Suppressor macrophage treated with lipopolysaccharide for 1 hour (primary cell): ENCODE data around the gene CLCN7.

ENCODE experiments used
- DNase-seq, 3 donors: peaks; one replicate each; pipeline ENCODE4 v3.0.0-alpha.2; 2020 to 2022

Gene CLCN7

DNA sequence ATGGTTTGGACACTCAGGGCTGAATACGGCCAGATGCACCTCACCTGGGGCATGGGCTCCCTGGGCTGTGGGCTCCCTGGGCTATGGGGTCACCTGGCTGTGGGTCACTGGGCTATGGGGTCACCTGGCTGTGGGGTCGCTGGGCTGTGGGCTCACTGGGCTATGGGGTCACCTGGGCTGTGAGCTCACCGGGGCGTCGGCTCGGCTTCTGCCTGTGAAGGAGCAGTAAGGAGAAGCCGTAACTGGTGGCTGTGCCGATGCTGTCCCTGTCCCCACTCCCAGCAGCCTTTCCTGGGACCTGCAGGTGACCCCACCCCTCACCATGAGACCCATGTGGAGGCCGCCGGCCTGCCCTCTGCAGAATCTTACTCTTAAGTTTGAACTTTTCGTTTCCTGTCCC, 45.8 kb downstream of the CLCN7 start:
- no peak for DNase-seq

DNA sequence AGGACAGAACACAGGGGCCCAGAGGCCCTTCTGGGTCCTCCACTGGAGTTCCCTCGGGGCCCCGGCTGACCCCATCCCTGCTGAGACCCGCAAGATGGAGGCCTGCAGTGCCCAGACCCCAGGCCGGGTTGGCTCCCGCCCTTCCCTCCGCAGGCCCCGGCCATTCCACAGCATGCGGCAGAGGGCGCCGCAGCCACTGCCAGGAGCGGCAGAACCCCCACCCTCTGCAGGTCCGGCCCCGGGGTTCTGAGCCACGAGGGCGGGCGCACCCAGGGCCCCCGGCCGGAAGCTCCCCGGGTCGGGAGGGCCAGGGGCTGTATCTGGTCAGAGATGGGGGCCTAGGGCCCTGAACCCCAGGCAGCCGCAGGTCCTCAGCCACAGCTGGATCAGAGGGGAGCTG, 46.3 kb downstream of the CLCN7 start:
- DNase-seq, result peak; percentile 50 to 72 (median 67)

DNA sequence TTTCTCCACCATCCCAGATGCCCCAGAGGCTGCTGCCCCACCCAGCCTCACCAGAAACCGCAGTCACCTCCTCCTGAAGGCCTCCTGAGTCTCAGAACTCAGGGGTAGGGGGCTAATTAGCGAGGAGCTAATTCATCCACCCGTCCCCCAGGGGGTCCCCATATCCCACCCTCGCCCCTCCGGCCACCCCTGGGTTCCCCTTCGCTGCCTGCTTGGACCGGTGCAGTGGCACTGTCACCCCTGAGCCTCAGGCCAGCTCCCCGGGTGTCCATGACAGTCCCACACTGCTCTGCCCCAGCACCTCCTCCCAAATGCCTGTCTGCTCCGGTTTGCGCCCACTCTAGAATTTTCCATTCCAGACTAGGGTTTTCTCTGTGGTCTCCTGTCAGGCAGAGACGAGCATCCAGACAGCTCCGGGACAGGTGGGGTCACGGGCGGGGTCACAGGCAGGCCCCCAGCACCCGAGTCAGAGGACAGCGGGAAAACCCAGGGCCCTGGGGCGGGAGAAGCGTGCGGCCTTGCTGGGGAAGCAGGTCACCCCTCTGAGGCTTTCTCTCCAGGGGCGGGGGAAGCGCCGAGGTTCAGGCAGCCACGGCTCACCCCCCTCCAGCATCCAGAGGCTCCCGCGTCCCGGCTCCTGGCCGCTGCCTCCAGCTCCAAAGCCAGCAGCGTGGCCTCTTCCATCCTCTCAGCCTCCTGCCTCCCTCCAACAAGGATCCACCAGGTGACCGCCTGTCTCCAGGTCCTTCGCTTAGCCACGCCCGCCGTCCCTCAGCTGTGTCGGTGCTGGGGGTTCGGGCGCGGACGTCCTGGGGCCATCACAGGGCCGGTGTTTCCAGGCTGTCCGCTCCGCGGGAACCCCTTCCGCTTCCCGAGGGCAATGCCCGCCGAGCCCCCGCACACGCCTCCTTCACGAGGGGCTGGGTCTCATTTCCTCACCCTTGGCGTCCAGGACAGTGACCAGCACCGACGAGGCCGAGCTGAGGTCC, 47.1 kb downstream of the CLCN7 start:
- DNase-seq, result no peak

DNA sequence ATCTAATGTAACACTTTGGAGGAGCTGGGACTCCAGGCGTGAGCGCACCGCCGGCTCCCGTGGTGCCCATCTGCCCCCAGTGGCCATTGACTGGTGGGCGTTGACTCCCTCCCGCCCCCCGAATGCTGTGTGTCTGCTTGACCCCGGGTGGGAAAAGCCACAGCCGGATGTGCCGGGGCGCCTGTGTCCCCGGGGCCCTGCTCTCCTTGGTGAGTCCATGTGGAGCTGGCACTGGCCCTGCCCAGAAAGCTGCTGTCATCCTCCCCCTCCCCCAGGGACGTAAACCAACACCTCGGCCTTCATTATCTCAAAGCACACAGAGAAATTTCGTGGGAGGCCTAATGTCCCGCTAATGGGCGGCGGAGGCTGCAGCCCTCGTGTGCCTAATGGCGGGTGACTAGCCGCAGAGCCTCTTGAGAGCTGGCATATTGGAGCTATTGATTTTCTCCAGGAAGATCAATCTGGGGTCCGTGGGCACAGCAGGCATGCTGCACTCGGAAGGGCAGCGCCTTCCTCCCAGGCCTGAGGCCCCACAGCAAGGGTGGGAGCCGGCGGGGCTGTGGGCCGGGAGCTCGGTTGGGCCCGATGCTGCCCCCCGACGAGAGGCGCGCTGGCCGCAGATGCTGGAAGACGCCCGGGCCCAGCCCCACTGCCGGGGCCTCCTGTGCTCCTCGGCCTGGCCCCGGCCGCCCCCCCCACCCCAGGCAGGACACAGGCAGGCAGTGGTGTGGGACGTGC, 47.9 kb downstream of the CLCN7 start:
- DNase-seq, result no peak

DNA sequence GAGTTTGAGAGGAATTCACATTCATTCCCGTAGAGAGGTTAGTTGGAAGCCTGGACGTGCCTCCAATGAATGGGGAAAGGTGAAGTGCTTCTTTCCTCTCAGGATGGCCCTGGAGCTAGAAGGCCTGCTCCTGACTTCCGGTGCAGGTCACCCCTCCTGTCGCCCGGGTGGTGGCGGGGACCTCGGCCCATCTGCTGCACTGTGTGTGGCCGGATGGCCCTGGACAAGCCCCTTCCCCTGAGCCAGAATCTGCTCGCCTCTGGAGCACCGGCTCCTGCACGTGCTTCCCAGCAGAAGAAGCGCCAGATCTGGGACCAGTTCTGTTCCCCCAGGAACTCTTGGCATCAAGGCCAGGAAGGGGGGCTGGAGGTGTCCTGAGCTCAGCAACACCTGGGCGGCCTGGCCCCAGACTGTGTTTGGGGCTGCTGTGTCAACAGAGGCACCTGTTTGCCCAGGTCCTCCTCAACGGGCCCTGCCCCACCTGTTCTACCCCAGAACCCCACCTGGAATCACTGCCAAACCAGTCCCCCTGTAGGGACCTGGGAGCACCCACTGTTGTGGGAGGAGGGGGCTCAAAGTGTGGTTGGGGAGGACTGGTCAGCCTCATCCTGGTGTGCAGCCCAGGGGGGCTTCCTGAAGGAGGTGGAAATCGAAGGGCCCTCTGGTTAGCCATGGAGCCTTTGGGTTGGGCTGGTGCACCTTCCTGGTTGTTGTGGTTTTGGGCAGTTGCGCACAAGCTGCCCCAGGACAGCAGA, 49.0 kb downstream of the CLCN7 start:
- no peak for DNase-seq

DNA sequence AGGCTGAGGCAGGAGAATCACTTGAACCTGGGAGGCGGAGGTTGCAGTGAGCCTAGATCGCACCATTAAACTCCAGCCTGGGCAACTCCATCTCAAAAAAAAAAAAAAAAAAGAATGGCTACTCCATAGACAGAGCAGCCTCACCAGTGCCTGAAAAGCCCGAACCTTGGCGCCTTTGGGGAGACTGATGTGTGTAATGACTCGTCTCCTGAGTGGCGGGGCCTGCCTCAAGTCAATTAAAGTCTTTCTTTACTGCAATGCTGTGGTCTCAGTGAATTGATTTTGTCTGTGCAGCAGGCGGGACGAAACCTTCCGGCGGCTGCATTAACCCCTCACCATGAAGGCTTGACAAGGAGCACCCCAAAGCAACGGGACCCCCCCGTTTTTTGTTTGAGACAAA, 50.8 kb downstream of the CLCN7 start:
- DNase-seq, result no peak

DNA sequence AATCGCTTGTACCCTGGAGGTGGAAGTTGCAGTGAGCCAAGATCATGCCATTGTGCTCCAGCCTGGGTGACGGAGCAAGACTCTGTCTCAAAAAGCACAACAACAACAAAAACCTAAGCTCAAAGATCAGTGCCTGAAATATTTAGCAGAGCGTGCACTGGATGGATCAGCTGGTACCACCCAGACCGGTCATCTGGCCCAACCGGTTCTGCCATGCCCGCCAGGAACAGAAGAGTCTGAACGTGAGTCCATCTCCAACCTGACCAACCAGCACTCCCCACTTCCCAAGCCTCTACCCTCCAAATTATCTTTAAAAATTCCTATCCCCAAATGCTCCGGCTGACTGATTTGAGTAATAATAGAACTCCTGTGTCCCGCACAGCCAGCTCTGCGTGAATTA, 52.8 kb downstream of the CLCN7 start:
- DNase-seq, result no peak

DNA sequence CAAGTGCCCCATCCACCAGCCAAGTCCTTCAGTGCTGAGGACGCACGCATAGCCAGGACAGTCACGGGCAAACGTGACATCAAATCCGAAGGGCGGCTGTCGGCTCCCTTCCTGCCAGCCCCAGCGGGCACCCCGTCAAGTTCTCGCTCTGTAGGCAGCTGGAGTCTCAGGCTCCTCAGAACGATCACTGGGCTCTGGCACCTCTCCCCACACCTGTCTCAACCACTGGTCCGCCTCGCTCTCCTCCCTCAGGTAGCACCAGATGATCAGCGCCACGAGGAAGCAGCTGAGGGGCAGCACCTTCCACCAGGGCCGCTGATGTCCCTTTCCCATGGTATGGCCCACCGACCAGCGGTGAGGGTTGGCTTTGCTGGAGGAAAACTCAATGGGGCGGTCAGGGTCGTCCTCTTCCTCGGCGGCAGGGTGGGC, 54.7 kb downstream of the CLCN7 start:
- DNase-seq, result no peak

DNA sequence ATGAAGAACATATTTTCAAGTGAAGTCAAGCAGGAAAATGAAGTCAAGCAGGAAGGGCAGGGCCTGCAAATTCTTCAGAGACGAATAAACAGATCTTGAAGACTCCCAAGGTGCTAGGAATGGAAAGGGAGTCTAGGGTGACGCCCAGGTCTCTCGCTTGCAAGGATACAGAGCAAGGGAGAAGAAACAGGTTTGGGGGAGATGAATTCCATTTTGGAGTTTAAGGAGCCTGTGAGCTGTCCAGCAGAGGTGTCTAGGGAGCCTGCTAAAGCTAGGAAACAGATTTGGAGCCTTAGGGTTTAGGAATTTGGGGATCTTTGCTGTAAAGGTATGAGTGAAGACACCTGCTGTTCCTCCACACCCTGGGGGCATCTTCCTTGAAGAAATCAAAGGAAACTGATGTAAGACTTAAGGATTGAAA, 58.3 kb downstream of the CLCN7 start:
- DNase-seq, result no peak

DNA sequence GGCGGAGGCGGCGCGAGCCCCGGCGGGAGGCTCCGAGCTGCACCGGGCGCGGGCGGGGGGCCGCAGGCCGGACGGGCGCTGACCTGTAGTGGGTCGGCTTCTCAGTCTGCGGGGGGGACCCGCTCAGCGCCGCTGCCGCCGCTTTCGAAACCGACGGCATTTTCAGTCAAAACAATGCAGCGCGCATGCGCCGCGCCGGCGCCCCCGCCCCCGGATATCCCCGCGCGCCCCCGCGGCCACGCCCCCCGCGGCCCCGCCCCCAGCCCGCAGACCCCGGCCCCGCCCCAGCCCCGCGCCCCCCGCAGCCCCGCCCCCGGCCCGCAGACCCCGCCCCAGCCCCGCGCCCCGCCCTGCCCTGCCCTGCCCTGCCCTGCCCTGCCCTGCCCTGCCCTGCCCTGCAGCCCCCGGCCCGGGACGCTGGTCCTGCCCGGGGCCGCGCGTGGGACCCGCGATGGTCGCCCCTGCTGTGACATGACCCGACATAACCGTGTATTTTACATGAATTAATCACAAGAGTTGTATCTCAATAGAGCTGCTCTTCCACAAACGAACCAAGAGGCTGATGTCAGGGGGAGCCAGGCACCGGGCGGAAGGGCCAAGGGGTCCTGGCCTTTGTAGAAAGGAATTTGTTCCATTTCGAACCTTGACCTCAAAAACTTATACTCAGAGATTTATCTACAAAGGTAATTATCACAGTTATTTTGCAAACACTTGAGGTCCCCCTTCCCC, 60.1 kb downstream of the CLCN7 start, which contains the start of gene UNKL:
TSS of gene UNKL (minus strand) at position 173 of the 729 bp plus-strand sequence. CDS start at position 160, 13 bp downstream.
- DNase-seq, result peak; percentile 76 to 91 (median 78)

DNA sequence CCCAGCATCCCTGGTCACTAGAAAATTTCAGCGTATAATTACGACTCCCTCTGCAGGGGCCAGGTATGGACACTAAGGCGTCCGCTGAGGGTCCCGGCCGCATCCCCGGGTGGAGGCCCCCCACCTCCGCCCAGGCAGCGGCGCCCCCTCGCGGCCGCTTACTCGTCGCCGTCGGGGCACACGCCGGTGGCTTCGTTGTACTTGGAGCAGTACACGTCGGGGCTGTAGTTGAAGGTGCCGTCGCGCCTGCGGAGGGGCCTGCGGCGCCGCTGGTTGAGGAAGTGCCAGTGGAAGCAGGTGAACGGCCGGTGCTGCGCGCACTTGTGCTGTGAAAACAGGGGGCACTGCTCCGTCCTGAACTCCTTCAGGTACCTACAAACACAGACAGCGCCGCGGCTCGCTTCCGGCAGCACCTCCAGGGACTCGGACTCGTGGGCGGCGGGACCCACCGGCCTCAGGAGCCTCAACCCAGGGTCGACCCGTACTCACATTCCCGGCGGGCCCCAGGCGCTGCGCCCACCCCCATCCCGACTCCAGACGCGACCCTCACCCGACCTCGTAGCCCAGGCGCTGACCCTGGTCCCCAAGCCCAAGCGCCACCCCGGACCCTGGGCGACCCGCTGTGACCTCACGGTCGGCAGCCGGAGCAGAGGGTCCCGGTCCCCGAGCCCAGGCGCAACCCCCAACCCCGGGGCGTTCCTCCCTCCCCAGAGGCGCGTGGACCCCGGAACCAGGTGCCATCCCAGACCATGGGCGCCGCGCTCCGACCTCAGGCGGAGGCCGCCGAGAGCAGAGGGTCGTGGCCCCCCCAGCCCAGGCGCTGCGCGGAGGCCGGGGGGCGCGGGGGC, 60.9 kb downstream of the CLCN7 start:
- DNase-seq, result peak; percentile 67 to 86 (median 69)

DNA sequence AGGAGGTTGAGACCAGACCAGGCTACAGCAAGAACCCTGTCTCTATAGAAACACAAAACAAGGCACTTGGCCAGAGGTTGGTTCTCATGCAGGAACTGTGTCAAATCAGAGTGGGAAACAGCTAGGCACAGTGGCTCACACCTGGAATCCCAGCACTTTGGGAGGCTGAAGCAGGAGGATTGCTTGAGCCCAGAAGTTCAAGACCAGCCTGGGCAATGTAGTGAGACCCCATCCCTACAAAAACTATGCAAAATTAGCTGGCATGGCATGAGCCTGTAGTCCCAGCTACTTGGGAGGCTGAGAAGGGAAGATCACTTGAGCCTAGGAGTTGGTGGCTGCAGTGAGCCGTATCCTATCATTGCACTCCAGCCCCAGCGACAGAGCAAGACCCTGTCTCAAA, 62.0 kb downstream of the CLCN7 start:
- no peak for DNase-seq

DNA sequence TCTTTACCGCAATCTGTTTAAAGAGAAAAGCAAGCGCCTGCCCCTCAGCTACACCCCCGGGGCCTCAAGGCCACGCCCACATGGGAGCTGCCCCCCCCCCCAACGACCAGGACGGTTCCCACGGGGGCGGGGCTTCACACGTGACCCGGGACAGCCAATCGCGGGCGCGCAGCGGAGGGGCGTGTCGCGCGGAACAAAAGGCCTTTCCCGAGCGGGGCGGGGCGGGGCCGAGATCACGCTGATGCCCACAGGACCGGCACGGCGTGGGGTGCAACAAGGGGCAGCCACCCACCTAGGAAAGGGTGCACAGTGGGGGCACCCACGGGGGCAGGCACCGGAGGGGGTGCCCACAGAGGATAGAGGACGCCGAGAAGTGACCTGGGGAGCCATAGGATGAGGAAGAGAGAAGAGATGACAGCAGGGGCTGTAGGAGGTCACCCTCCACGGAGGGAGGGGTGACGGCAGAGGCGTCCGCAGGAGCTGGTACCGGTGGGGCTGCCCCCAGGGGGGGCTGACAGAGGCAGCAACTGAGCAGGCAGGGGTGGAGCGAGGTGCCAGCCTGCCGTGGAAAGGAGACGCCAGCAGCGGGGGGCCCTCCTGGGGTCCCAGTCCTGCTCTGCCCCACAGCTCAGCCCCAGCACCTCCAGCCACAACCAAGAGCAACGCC, 66.5 kb downstream of the CLCN7 start:
- peak; percentile 92 to 98 (median 96) for DNase-seq

DNA sequence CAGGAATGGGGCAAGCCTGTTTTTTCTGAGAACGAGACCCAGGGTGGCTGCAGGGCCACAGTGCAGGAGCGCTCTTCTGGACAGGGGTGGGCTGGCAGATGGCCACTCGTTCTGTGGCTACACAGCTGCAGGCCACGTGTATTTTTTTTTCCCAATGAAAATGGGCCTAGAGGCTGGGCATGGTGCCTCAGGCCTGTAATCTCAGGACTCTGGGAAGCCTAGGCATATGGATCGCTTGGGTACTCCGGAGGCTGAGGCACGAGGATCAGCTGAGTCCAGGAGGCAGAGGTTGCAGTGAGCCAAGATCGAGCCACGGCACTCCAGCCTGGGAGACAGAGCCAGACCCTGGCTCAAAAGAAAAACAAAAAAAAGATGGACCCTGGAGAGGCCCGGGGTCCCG, 67.1 kb downstream of the CLCN7 start:
- peak in 1 of 3 donors; percentile 5 for DNase-seq

DNA sequence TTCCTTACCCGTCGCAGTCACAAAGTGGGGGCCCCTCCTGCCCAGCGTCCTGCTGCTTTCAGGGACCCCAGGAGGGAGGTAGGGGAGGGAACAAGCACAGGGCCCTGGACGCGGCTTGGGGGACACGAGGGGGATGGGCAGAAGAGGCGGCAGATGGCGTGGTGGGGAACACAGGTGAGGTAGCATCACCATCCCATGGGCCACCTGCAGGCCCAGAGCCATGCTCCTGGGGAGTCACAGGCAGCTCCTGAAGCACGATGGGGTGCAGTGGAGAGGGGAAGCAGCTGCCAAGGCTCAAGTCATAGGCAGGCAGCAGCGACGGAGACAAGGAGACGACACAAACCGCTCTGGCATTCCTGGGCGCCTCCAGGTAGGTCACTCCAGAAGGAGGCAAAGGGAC, 71.1 kb downstream of the CLCN7 start:
- DNase-seq, result no peak

DNA sequence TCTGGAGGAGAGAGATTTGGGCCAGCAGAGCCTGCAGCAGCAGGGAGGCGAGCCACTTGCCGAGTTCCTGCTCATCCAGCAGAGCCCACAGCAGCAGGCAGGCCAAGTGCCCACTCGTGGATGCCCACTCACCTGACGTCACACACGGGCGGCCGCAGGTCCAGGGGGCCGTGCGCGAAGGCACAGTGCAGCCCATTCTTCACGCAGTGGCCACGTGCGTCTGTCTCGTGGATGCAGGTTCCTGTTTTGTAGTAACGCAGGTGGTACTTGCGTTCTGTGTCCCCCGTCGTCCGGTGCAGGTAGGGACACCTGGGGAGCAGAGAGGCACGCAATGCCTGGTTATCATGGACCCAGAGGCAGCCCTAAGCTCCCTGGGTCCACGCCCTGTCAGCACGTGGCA, 71.8 kb downstream of the CLCN7 start:
- no peak for DNase-seq

DNA sequence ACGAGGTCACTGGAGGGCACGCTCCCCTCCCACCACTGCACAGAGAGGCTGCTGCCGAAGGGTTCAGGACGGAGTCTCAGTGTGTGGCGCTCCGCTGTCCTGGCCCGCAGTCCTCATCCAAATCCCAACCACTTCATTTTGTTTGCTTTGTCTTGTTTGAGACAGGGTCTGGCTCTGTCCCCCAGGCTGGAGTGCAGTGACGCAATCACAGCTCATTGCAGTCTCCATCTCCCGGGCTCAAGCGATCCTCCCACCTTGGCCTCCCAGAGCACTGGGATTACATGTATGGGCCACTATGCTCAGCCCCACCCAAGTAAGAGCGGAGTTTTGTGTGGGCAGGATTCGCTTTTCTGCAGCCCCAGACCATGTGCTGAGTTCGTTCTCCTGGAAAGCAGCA, 73.1 kb downstream of the CLCN7 start:
- no peak for DNase-seq

DNA sequence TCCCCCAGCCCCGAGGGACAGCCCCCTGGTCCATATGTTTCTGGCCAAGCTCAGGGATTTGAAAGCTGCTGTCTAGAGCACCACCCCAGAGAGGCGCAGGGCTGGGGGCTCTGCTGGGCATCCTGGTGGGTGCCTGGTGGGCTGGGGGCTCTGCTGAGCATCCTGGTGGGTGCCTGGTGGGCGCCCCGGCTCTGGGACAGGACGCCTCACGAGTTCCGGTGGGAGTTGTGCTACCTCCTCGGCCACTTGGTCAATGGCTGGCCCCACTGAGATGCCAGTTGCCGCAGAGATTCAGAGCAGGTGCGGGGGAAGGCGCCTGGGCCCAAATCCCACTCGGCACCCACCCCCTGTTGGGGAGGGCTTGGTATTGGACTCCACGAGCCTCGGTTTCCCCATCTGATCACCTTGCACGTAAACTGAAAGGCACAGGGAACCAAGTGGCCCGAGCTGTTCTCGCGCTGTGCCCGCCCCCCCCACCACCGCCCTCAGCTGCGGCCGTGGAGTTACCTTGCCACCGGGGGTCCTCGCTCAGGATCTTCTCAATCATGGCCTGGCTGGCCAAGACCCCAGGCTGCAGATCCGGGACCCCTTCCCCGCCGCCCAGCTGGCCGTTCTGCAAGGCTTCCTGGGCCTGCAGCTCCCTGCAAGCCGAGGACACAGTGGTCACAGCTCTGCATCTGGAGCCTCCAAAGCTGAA, 73.6 kb downstream of the CLCN7 start:
- DNase-seq, result no peak

DNA sequence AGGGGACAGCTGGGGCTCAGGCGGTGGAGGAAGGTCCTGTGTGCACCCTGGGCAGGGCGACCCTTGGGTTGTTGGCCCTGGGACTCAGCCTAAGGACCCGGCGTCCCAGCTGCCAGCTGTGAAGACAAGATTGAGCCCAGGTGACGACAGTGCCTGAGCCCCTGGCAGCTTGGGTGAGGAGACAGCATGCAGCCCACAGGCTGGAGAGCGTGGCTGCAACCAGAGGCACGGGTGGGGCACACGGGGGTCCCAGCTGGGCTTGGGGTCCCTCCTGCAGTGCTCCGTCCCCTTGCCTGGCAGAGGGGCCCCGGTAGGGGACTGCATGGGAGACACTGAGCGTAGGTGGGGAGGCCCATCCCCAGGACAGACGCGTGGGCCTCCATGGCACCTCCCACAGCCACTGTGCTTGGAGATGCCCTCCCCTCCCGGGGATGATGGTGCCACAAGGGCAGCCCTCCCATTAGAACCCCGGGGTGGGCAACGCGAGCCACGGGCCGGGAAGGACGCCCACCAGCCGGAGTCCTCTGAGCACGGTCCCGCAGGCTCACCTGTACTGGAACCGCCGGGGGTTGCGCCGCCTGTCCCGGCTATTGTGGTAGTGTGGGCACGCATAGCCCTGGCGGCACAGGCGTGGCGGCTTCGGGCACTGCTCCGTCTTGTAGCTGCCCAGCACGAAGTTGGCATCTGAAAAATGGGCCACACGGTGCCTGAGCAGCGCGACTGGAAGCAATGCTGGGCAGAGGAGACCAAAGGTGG, 75.8 kb downstream of the CLCN7 start:
- no peak for DNase-seq
